Vagina (tissue), 2 donors: ENCODE data around the gene DYRK1A.

Experiments
- CTCF ChIP-seq, 3 experiments: fragments of 450-650 bp in 2 of 3; fragments of 200-600 bp in 1 of 3; sonication (generic) in 1 of 3; IDR thresholded peaks; one replicate each; pipeline ENCODE4 v1.5.1; 2017 to 2019; ENCODE audit warnings: antibody characterized with exemption in 3 of 3, mild to moderate bottlenecking in 2 of 3, moderate library complexity in 2 of 3
- POLR2A ChIP-seq, 2 donors: fragments of 450-650 bp; IDR thresholded peaks; one replicate each; pipeline ENCODE4 v1.6.1; 2017; ENCODE audit warnings: antibody characterized with exemption in 2 of 2, mild to moderate bottlenecking in 2 of 2, moderate library complexity in 2 of 2
- POLR2AphosphoS5 ChIP-seq, 2 donors: sonication (generic); formaldehyde crosslinking; IDR thresholded peaks; one replicate each; pipeline ENCODE4 v1.9.0; 2017; ENCODE audit warnings: antibody characterized with exemption in 2 of 2, mild to moderate bottlenecking in 2 of 2, low read depth in 1 of 2; ENCODE audit not compliant: insufficient read depth in 1 of 2

DNA sequence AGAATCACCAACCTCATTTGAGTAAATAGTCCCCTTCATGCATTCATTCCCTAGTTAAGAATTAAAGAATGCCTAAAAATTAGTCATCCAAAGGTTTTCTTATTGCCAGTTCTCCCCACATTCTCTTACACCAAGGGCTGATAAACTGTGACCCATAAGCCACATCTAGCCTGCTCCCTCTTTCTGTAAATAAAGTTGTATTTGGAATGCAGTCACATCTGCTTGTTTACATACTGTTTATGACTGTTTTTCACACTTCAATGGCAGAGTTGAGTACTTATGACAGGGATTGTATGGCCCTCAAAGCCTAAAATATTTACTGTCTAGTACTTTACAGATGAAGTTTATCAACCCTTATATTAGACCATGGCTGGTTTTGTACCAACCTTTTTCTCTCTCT lies 16.1 kb upstream of the DYRK1A start:
- TF ChIP-seq CTCF (IDR thresholded peaks at IDR 0.05) (no peak), POLR2A (IDR thresholded peaks at IDR 0.05) (no peak), POLR2AphosphoS5 (IDR thresholded peaks at IDR 0.05; ENCODE audit: insufficient read depth in 1 of 2, low read depth in 1 of 2) (no peak)
